DND-41 (cell line): ENCODE measurements around the gene ECE2.

Source experiments
- EZH2 ChIP-seq: IDR thresholded peaks from 3 replicates; pipeline ENCODE4 v1.6.1; 2012; ENCODE audit warnings: borderline replicate concordance, low read depth, mild to moderate bottlenecking, moderate library complexity, low read length, inconsistent platforms; ENCODE audit not compliant: severe bottlenecking
- TF ChIP-seq, protein P1 (sequence below): IDR thresholded peaks from 2 replicates; pipeline ENCODE4 v1.5.1; 2012; ENCODE audit warnings: borderline replicate concordance, low read length, moderate library complexity, mild to moderate bottlenecking; ENCODE audit not compliant: poor library complexity, severe bottlenecking; ENCODE audit errors: extremely low read depth

DNA sequence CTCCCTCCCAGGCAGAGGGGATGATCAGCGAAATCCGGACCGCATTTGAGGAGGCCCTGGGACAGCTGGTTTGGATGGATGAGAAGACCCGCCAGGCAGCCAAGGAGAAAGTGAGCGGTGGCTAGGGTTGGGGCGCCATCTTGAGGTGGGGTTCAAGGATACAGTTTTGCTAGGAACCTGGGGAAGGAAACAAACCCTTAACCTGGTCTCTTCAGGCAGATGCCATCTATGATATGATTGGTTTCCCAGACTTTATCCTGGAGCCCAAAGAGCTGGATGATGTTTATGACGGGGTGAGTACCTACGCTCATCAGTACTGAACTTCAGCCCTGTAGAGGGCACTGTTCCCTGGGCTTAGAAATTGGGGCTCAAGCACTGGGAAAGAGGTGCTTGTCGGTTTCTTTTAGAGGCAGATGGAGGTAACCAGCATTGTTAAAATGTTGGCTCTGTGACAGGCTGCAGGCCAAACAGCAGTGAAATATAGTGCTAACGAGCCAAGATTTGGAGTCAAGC is 13.7 kb downstream of the ECE2 start:
- TF ChIP-seq, protein P1, sequence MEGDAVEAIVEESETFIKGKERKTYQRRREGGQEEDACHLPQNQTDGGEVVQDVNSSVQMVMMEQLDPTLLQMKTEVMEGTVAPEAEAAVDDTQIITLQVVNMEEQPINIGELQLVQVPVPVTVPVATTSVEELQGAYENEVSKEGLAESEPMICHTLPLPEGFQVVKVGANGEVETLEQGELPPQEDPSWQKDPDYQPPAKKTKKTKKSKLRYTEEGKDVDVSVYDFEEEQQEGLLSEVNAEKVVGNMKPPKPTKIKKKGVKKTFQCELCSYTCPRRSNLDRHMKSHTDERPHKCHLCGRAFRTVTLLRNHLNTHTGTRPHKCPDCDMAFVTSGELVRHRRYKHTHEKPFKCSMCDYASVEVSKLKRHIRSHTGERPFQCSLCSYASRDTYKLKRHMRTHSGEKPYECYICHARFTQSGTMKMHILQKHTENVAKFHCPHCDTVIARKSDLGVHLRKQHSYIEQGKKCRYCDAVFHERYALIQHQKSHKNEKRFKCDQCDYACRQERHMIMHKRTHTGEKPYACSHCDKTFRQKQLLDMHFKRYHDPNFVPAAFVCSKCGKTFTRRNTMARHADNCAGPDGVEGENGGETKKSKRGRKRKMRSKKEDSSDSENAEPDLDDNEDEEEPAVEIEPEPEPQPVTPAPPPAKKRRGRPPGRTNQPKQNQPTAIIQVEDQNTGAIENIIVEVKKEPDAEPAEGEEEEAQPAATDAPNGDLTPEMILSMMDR, result peak; percentile 82
- no peak for TF ChIP-seq EZH2
